Thyroid gland (tissue), 4 donors: Measurements from ENCODE around the gene NSG1. TPM values are rescaled to one million over a fixed set of nuclear protein-coding genes. Genes with fewer than 3 reads are reported as not detected.

Source experiments
- DNase-seq, 2 donors: peaks; one replicate each; pipeline ENCODE4 v3.0.0-alpha.2; 2019
- H3K27ac ChIP-seq, 3 donors: fragments of 200-600 bp; sonication (generic); 1 replicate in 2 of 3; 2 replicates in 1 of 3; pipeline ENCODE4 v1.5.1; 2016 to 2019; ENCODE audit warnings: mild to moderate bottlenecking in 1 of 3, moderate library complexity in 1 of 3
- H3K27me3 ChIP-seq: fragments of 200-600 bp; sonication (generic); one replicate; pipeline ENCODE4 v1.5.1; 2019
- H3K36me3 ChIP-seq, 2 donors: fragments of 200-600 bp; sonication (generic); one replicate each; pipeline ENCODE4 v1.5.1; 2016 to 2019
- H3K4me1 ChIP-seq, 2 donors: fragments of 200-600 bp; sonication (generic); one replicate each; pipeline ENCODE4 v1.5.1; 2017 to 2019
- H3K4me3 ChIP-seq, 3 donors: fragments of 200-600 bp; sonication (generic); replicated peaks in 1 of 3; 1 replicate in 2 of 3; 2 replicates in 1 of 3; pipeline ENCODE4 v1.5.1; 2016; ENCODE audit warnings: mild to moderate bottlenecking in 1 of 3
- H3K9me3 ChIP-seq: fragments of 200-600 bp; sonication (generic); one replicate; pipeline ENCODE4 v1.5.1; 2017
- POLR2A ChIP-seq, 2 donors: fragments of 450-650 bp; IDR thresholded peaks; one replicate each; pipeline ENCODE4 v1.6.1; 2017; ENCODE audit warnings: antibody characterized with exemption in 2 of 2, mild to moderate bottlenecking in 2 of 2, moderate library complexity in 1 of 2
- WGBS, 2 donors: methylation state at CpG; one replicate each; pipeline ENCODE4 v1.1.5; 2017; 5-methylcytosine and 5-hydroxymethylcytosine counted together
- intact Hi-C: fragments of 100-400 bp; cut with DNase I; formaldehyde crosslinking; loops from one replicate; pipeline ENCODE4 v1.15.1; 2023
- total RNA-seq, 4 donors: library from RNA; depleted of rRNA; stranded (reverse); fragments of >200 nt; gene quantifications; one replicate each; pipeline ENCODE4 v1.2.3, GENCODE V29; 2016
- TF ChIP-seq, protein P1 (sequence below), 6 experiments: fragments of 200-600 bp in 3 of 6; fragments of 450-650 bp in 3 of 6; sonication (generic) in 3 of 6; IDR thresholded peaks; one replicate each; pipeline ENCODE4 v1.5.1; 2016 to 2019; ENCODE audit warnings: antibody characterized with exemption in 6 of 6, mild to moderate bottlenecking in 2 of 6, inconsistent platforms in 1 of 6, moderate library complexity in 1 of 6

NSG1 gene
- total RNA-seq, 4 donors from 2014 or later: 0.40 to 0.44 TPM; not detected in 2

GRCh38 chr4:4412641-4413372 lies 25.9 kb downstream of the NSG1 start:
- DNase-seq: no peak
- intact Hi-C loops: no loop called here
- Histone ChIP-seq H3K27me3 (no peaks in the 10 kb centered on the region), H3K4me3 (no peak overlapping the region), H3K9me3 (no peaks in the 10 kb centered on the region), H3K27ac (no peak overlapping the region), H3K4me1 (no peaks in the 10 kb centered on the region), H3K36me3 (peaks cover 0 to under 1% of the 10 kb centered on the region in 2 donors)
- no peak for TF ChIP-seq POLR2A (IDR thresholded peaks at IDR 0.05)
- TF ChIP-seq, protein P1, sequence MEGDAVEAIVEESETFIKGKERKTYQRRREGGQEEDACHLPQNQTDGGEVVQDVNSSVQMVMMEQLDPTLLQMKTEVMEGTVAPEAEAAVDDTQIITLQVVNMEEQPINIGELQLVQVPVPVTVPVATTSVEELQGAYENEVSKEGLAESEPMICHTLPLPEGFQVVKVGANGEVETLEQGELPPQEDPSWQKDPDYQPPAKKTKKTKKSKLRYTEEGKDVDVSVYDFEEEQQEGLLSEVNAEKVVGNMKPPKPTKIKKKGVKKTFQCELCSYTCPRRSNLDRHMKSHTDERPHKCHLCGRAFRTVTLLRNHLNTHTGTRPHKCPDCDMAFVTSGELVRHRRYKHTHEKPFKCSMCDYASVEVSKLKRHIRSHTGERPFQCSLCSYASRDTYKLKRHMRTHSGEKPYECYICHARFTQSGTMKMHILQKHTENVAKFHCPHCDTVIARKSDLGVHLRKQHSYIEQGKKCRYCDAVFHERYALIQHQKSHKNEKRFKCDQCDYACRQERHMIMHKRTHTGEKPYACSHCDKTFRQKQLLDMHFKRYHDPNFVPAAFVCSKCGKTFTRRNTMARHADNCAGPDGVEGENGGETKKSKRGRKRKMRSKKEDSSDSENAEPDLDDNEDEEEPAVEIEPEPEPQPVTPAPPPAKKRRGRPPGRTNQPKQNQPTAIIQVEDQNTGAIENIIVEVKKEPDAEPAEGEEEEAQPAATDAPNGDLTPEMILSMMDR (IDR thresholded peaks at IDR 0.05): no peak
- WGBS, 2 donors: 76 to 81% methylated on average over 19 of the region's 19 CpGs

DNA sequence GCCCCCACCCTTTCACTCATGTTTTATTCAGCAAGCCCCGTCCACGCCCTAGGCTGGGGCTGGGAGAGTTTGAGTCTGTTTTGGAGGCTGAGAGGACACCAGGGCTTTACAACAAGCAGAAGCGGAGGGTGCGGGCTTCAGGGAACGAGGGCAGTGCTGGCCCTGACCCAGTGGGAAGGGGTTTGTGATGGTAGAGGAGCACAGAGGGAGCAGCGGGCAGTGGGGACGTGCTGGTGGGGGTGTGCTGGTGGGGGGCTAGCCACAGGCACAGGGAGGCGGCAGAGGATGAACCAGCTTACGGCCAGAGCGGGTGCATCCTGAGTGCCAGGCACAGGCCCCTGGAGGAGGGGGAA lies 26.4 kb downstream of the NSG1 start:
- H3K9me3 ChIP-seq: no peaks in the 10 kb centered on the region
- TF ChIP-seq POLR2A (IDR thresholded peaks at IDR 0.05): no peak
- TF ChIP-seq, protein P1 (IDR thresholded peaks at IDR 0.05): no peak
- intact Hi-C loops: no loop called here
- H3K27ac ChIP-seq: no peak overlapping the region
- no peak for DNase-seq
- H3K4me3 ChIP-seq: no peak overlapping the region
- H3K27me3 ChIP-seq: no peaks in the 10 kb centered on the region
- H3K4me1 ChIP-seq: no peaks in the 10 kb centered on the region
- peaks cover 0 to 6% of the 10 kb centered on the region in 2 donors for H3K36me3 ChIP-seq
- 92% methylated on average over 10 of the region's 10 CpGs for WGBS, 2 donors

DNA sequence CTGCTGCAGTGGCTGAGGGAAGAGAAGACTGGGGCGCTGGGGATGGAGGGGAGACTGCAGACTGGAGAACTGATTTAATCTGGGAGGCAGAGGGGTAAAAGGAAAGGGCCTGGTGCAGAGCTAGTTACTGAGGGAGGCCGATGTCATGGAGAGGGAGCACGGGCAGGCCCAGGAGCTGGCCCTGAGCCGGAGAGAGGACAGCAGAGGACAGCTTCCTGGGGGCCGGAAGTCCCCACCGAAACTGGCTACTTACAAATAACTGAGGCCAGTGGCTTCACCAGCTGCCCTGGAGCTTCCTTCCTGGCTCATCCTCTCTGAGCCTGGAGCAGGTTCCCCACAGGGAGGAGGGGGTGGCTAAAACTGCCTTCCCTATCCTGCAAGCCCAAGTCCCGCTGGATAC lies 26.9 kb downstream of the NSG1 start:
- H3K9me3 ChIP-seq: no peaks in the 10 kb centered on the region
- peaks cover 4 to 11% of the 10 kb centered on the region in 2 donors for H3K36me3 ChIP-seq
- no peak for DNase-seq
- no peaks in the 10 kb centered on the region for H3K27me3 ChIP-seq
- H3K27ac ChIP-seq: no peak overlapping the region
- TF ChIP-seq, protein P1 (IDR thresholded peaks at IDR 0.05): no peak
- WGBS, 2 donors: 68 to 76% methylated on average over 6 of the region's 7 CpGs
- intact Hi-C loops: no loop called here
- no peak overlapping the region for H3K4me3 ChIP-seq
- no peaks in the 10 kb centered on the region for H3K4me1 ChIP-seq

DNA sequence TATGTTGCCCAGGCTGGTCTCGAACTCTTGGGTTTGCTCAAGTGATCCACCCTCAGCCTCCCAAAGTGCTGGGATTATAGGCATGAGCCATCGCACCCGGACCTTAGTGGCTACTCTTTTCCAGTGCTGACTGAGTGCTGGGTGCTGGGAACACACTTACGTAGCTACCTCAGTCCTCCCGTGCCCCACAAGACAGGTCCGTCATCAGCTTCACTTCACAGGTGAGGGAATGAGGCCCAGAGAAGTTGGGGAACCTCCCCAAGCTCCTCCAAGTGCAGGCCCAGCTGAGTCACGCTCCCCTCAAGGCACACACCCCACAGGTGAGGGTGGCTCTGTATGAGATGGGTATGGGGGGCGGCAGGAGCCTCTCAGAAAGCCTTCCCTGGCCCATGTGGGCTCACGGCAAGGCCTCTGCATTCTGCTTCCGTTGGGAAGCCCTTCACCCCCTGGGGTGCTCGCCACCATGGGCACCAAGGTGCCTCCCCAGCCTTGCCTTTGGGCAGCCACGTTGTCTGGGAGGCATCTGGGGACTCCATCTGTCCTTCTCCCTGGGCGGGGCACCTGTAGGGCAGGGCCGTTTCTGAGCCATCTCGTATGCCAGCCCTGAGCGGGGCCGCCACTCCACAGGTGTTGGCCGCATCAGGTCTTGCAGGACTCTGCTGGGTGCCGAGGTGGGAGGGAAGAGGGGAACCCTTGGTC lies 28.4 kb downstream of the NSG1 start:
- no peak for TF ChIP-seq POLR2A (IDR thresholded peaks at IDR 0.05)
- TF ChIP-seq, protein P1 (IDR thresholded peaks at IDR 0.05): no peak
- Histone ChIP-seq H3K4me1 (no peaks in the 10 kb centered on the region), H3K9me3 (no peaks in the 10 kb centered on the region), H3K36me3 (peaks cover 17 to 21% of the 10 kb centered on the region in 2 donors), H3K27me3 (no peaks in the 10 kb centered on the region), H3K4me3 (no peak overlapping the region), H3K27ac (no peak overlapping the region)
- intact Hi-C loops: no loop called here
- 93 to 99% methylated on average over 16 of the region's 19 CpGs for WGBS, 2 donors
- no peak for DNase-seq
